GM12872 (cell line): Measurements from ENCODE around the gene RPL18.

ENCODE experiments used
- TF ChIP-seq, protein P1 (sequence below): IDR thresholded peaks from 3 replicates; pipeline ENCODE4 v1.5.1; 2011; ENCODE audit warnings: low read depth, mild to moderate bottlenecking, low read length, moderate library complexity; ENCODE audit not compliant: insufficient read depth

Gene RPL18

DNA sequence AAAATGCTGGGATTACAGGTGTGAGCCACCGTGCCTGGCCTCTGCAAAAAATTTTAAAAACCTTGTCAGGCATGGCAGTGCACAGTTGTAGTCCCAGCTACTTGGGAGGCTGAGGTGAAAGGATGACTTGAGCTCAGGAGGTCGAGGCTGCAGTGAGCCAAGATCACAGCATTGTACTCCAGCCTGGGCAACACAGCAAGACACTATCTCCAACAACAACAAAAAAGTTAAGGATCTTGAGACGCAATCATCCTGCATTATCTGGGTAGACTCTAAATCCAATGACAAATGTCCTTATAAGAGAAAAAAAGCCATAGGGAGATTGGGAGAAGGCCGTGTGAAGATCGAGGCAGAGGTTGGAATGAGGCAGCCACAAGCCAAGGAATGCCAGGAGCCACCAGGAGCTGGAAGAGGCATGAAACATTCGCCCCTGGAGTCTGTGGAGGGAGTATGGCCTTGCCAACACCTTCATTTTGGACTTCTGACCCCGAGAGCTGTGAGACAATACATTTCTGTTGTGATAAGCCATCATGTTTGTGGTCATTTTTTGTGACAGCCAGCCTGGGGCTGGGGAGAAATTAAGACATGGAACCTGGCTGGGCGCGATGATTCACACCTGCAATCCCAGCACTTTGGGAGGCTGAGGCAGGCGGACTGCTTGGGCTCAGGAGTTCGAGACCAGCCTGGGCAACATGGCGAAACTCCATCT is 32.1 kb upstream of the RPL18 start:
- TF ChIP-seq, protein P1, sequence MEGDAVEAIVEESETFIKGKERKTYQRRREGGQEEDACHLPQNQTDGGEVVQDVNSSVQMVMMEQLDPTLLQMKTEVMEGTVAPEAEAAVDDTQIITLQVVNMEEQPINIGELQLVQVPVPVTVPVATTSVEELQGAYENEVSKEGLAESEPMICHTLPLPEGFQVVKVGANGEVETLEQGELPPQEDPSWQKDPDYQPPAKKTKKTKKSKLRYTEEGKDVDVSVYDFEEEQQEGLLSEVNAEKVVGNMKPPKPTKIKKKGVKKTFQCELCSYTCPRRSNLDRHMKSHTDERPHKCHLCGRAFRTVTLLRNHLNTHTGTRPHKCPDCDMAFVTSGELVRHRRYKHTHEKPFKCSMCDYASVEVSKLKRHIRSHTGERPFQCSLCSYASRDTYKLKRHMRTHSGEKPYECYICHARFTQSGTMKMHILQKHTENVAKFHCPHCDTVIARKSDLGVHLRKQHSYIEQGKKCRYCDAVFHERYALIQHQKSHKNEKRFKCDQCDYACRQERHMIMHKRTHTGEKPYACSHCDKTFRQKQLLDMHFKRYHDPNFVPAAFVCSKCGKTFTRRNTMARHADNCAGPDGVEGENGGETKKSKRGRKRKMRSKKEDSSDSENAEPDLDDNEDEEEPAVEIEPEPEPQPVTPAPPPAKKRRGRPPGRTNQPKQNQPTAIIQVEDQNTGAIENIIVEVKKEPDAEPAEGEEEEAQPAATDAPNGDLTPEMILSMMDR = no peak

DNA sequence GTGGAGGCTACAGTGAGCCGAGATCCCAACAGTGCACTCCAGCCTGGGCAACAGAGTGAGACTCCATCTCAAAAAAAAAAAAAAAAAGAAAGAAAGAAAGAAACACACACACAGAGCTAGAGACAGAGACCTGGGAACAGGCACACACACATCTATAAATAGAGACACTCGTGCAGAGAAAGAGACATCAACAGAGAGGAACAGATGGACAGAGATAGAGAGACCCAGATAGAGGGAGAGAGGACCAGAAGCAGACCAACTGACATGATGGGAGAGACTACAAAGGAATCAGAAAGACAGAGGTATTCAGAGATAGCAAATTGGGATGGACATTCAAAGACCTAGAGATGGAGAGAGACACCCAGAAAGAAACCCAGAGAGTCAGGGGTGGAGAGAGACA is 29.2 kb upstream of the RPL18 start:
- TF ChIP-seq, protein P1 = no peak

DNA sequence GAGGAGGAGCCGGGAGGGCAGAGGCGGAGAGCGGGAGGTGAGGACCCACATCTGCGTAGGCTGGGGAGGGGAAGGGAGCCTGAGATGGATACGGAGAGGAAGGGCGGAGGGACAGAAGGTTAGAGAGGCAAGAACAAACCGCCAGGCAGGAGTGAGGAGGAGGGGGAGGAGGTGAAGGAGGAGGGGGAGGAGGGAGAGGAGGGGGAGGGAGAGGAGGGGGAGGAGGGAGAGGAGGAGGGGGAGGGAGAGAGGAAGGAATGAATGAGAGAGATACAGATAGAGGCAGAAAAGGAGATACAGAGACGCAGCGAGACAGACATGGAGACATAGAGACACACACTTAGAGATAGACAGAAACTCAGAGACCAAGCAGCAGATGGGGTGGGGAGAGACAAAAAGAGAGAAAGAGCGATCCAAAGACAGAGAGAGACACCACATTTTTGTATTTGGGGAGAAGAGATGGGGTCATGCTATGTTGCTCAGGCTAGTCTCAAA is 27.8 kb upstream of the RPL18 start:
- TF ChIP-seq, protein P1 = no peak

DNA sequence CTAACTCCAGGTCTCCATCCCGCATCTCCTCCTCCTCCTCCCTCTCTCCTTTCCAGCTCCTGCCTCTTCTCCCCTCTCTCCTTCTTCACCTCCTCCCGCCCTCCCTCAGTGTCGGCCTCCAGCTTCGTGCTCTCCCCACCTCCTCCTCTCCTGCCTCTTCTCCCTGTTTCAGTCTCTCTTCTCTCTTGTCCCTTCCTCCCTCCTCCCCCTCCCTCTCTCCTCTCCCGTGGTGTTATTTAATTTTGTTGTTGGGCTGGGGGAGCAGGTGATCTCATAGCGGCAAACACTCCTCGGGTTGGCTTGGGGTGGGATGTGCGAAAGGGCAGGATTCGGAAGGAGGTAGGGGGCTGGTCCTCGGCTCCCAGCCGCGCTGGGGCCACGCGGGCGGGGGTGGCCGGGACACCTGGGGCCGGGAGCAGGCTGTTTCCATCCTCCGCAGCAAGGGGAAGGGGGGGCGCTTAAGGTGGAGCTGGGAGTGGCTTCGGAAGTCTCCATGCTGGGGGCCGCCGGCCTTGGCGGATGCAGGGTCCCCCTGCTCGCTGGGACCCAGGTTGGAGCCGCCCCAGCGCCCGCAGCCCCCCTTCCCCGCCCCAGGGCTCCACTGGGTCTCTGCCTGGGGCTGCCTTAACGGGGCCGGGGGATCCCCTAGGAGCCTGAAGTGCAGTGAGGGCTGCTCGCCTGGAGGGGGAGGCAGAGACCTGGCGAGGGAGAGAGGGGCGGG is 27.2 kb upstream of the RPL18 start, which contains the start of gene CA11:
CA11 (minus strand) TSS at position 187 of the 721 bp plus-strand sequence. CDS start 555 bp downstream, outside the sequence.
- TF ChIP-seq, protein P1 = peak; percentile 81

DNA sequence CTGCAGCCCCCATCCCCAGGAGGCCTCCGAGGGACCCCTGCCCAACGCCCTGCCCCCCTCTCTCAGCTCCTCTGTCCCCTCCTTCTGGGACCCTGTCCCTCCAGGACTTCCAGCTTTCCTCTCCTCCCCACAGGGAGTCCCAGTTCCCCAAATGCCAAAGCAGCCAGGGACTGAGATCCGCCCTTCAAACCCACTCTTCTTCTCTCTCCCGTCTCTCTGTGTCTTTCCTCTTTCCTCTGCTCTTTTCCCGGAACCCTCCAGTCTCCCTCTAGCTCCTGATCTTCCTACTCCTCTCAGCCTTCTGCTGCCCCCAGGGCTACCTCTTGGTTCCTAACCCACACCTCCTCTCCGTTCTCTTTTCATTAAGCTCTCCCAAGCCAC is 26.6 kb upstream of the RPL18 start:
- TF ChIP-seq, protein P1 = no peak

DNA sequence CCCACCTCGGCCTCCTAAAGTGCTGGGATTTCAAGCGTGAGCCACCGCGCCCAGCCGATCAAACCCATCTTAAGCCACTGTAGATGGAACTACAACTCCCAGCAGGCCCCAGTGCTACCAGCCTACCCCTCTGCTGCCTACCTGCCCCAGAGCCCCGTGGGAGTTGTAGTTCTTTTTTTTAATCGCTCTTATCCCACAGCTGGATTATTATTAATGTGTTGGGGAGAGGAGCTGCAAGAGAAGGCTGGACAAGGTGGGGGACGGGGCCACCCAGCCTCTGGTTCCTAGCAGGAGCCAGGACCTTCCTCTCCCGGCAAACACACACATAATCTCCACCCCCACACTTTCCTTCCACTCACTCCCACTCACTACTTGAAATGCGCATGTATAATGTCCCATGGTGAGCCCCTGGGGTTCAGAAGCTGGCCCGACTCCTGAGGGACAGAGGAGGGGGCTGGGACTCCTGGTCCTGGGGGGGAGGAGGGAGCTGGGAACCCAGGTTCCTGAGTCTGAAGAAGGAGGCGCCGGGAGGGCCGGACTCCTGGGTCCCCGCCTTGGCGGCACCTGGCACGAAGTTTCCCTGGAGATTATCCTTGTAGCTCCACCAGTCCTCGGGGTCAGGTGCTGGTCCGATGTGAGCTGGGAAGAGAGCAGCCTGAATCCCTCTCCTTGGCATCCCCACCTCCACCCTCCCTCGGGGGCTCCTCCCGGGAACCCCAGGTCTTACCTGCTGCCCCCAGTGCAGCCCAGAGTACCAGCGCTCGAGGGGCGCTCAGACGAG is 26.1 kb upstream of the RPL18 start:
- TF ChIP-seq, protein P1 = no peak

DNA sequence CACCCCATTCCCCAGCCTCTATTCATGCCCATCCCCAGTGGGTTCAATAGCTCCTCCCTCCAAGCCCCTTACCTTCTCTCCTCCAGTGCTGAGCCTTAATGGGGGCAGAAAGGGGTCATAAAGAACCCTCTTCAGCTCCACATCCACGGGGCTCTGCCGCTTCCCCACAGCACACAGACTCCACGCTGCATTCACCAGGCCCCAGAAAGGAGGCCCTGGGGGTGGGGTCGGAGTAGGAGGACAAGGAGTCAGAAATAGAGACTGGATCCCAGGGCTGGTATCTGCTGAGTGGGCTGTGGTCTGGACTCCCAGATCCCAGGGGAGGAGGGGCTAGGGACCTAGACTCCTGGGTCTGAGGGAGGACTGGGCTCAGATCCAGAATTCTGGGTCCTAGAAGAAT is 25.4 kb upstream of the RPL18 start:
- TF ChIP-seq, protein P1 = no peak
